H1 (cell line): ENCODE data around the gene IRF5. TPM values are rescaled to one million over a fixed set of nuclear protein-coding genes. Genes with fewer than 3 reads are reported as not detected.

ENCODE experiments used
- JUN ChIP-seq: IDR thresholded peaks from 2 replicates; pipeline ENCODE4 v1.6.1; 2011; ENCODE audit warnings: low read depth, mild to moderate bottlenecking, improper control_type of control experiment, low read length
- POLR2A ChIP-seq, 2 experiments: IDR thresholded peaks; 1 replicate in 1 of 2; 2 replicates in 1 of 2; pipeline ENCODE4 v1.6.1; 2011; ENCODE audit warnings: low read depth in 2 of 2, low read length in 2 of 2, mild to moderate bottlenecking in 2 of 2; ENCODE audit errors: control extremely low read depth in 1 of 2
- polyA plus RNA-seq, 7 experiments: library from polyadenylated mRNA; depleted of rRNA in 3 of 7; stranded (reverse) in 5 of 7; unstranded in 2 of 7; fragments of >200 nt in 5 of 7; fragments of 200-250 nt in 2 of 7; gene quantifications; 1 replicate in 5 of 7; 2 replicates in 1 of 7; 4 replicates in 1 of 7; pipeline versions ENCODE4 v1.2.1 to v1.2.3, GENCODE V29; 2011 to 2013; ENCODE audit warnings: missing spikeins in 2 of 7, mixed read lengths in 2 of 7
- total RNA-seq: library from RNA; stranded (reverse); fragmentation: NEBNext Ultra II Directional; extraction: Animal tissue kit (Norgen Biotek cat#: 25700); gene quantifications from 2 replicates; pipeline ENCODE4 v1.2.1, GENCODE V29; 2021
- TF ChIP-seq, protein P1 (sequence below), 3 experiments: IDR thresholded peaks; 1 replicate in 2 of 3; 2 replicates in 1 of 3; pipeline versions ENCODE4 v1.5.1 to v1.6.1; 2011; ENCODE audit warnings: low read length in 3 of 3, mild to moderate bottlenecking in 3 of 3, inconsistent platforms in 2 of 3, low read depth in 1 of 3, moderate library complexity in 1 of 3; ENCODE audit not compliant: insufficient read depth in 1 of 3; ENCODE audit errors: control extremely low read depth in 1 of 3
- TF ChIP-seq, protein P2 (sequence below): fragments of 300-600 bp; sonication (generic); IDR thresholded peaks from 2 replicates; pipeline ENCODE4 v1.7.1; 2012; ENCODE audit warnings: low read length, moderate library complexity, mild to moderate bottlenecking, inconsistent platforms; ENCODE audit not compliant: insufficient replicate concordance

Gene IRF5
- total and polyA plus RNA-seq, 2 of the 8 experiments (the other 6 are each of a cell fraction or from before 2014, with no cell fraction given), result 0.28 to 1.1 TPM

DNA sequence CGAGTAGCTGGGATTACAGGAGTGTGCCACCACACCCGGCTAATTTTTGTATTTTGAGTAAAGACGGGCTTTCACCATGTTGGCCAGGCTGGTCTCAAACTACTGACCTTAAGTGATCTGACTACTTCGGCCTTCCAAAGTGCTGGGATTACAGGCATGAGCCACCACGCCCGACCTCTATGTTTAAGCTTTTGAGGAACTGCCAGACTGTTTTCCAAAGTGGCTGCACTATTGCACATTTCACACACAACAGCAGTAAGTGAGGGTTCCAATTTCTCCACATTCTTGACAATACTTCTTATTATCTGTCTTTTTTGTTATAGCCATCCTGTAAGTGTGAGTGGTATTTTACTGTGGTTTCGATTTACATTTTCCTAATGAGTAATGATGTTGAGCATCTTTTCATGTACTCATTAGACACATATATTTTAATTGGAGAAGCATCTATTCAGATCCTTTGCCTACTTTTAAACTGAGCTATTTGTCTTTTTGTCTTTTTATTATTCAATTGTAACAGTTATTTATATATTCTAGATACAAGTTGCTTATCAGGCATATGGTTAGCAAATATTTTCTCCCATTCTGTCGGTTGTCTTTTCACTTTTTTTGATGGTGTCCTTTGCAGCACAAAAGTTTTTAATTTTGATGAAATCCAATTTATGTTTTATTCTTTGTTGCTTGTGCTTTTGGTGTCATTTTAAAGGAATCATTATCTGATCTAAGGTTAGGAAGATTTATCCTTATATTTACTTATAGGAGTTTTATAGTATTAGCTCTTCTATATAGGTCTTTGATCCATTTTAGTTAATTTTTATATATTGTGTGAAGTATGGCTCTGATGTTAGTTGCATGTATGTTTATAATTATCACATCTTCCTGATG lies 12.8 kb upstream of the IRF5 start (continued):
- TF ChIP-seq, protein P1, sequence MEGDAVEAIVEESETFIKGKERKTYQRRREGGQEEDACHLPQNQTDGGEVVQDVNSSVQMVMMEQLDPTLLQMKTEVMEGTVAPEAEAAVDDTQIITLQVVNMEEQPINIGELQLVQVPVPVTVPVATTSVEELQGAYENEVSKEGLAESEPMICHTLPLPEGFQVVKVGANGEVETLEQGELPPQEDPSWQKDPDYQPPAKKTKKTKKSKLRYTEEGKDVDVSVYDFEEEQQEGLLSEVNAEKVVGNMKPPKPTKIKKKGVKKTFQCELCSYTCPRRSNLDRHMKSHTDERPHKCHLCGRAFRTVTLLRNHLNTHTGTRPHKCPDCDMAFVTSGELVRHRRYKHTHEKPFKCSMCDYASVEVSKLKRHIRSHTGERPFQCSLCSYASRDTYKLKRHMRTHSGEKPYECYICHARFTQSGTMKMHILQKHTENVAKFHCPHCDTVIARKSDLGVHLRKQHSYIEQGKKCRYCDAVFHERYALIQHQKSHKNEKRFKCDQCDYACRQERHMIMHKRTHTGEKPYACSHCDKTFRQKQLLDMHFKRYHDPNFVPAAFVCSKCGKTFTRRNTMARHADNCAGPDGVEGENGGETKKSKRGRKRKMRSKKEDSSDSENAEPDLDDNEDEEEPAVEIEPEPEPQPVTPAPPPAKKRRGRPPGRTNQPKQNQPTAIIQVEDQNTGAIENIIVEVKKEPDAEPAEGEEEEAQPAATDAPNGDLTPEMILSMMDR (IDR thresholded peaks at IDR 0.05; ENCODE audit: control extremely low read depth in 1 of 3, insufficient read depth in 1 of 3, low read depth in 1 of 3, low read length in 3 of 3), result no peak
- TF ChIP-seq, protein P2, sequence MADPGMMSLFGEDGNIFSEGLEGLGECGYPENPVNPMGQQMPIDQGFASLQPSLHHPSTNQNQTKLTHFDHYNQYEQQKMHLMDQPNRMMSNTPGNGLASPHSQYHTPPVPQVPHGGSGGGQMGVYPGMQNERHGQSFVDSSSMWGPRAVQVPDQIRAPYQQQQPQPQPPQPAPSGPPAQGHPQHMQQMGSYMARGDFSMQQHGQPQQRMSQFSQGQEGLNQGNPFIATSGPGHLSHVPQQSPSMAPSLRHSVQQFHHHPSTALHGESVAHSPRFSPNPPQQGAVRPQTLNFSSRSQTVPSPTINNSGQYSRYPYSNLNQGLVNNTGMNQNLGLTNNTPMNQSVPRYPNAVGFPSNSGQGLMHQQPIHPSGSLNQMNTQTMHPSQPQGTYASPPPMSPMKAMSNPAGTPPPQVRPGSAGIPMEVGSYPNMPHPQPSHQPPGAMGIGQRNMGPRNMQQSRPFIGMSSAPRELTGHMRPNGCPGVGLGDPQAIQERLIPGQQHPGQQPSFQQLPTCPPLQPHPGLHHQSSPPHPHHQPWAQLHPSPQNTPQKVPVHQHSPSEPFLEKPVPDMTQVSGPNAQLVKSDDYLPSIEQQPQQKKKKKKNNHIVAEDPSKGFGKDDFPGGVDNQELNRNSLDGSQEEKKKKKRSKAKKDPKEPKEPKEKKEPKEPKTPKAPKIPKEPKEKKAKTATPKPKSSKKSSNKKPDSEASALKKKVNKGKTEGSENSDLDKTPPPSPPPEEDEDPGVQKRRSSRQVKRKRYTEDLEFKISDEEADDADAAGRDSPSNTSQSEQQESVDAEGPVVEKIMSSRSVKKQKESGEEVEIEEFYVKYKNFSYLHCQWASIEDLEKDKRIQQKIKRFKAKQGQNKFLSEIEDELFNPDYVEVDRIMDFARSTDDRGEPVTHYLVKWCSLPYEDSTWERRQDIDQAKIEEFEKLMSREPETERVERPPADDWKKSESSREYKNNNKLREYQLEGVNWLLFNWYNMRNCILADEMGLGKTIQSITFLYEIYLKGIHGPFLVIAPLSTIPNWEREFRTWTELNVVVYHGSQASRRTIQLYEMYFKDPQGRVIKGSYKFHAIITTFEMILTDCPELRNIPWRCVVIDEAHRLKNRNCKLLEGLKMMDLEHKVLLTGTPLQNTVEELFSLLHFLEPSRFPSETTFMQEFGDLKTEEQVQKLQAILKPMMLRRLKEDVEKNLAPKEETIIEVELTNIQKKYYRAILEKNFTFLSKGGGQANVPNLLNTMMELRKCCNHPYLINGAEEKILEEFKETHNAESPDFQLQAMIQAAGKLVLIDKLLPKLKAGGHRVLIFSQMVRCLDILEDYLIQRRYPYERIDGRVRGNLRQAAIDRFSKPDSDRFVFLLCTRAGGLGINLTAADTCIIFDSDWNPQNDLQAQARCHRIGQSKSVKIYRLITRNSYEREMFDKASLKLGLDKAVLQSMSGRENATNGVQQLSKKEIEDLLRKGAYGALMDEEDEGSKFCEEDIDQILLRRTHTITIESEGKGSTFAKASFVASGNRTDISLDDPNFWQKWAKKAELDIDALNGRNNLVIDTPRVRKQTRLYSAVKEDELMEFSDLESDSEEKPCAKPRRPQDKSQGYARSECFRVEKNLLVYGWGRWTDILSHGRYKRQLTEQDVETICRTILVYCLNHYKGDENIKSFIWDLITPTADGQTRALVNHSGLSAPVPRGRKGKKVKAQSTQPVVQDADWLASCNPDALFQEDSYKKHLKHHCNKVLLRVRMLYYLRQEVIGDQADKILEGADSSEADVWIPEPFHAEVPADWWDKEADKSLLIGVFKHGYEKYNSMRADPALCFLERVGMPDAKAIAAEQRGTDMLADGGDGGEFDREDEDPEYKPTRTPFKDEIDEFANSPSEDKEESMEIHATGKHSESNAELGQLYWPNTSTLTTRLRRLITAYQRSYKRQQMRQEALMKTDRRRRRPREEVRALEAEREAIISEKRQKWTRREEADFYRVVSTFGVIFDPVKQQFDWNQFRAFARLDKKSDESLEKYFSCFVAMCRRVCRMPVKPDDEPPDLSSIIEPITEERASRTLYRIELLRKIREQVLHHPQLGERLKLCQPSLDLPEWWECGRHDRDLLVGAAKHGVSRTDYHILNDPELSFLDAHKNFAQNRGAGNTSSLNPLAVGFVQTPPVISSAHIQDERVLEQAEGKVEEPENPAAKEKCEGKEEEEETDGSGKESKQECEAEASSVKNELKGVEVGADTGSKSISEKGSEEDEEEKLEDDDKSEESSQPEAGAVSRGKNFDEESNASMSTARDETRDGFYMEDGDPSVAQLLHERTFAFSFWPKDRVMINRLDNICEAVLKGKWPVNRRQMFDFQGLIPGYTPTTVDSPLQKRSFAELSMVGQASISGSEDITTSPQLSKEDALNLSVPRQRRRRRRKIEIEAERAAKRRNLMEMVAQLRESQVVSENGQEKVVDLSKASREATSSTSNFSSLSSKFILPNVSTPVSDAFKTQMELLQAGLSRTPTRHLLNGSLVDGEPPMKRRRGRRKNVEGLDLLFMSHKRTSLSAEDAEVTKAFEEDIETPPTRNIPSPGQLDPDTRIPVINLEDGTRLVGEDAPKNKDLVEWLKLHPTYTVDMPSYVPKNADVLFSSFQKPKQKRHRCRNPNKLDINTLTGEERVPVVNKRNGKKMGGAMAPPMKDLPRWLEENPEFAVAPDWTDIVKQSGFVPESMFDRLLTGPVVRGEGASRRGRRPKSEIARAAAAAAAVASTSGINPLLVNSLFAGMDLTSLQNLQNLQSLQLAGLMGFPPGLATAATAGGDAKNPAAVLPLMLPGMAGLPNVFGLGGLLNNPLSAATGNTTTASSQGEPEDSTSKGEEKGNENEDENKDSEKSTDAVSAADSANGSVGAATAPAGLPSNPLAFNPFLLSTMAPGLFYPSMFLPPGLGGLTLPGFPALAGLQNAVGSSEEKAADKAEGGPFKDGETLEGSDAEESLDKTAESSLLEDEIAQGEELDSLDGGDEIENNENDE, result no peak
- TF ChIP-seq POLR2A (IDR thresholded peaks at IDR 0.05; ENCODE audit: control extremely low read depth in 1 of 2, low read depth in 2 of 2, low read length in 2 of 2), result no peak
- TF ChIP-seq JUN, result no peak
